Measurements from ENCODE around the gene CDHR2.

The CDHR2 gene
- long read RNA-seq, partial matches to known transcripts: 0 of 3 reads
- long read RNA-seq, other reads (novel, unspliced or antisense): 3 of 3 reads

- Histone ChIP-seq H3K27ac (replicated peaks) (no peak within 1 kb of the TSS), H3K4me3 (replicated peaks; ENCODE audit: insufficient read depth, low read length) (no peak within 1 kb of the TSS), H3K27me3 (ENCODE audit: insufficient read depth, poor library complexity, severe bottlenecking) (no peaks in the 10 kb centered on the region)
- DNase-seq (ENCODE audit: low read depth in 1 of 2, low spot score in 1 of 2): no peak
- TF ChIP-seq SPI1 (IDR thresholded peaks at IDR 0.05; ENCODE audit: borderline replicate concordance, low read depth): no peak; the same call in 1 of the 2 replicates
- 0 out of 2 replicates have a peak, but pooled peaks have one; percentile 3 for TF ChIP-seq POLR2AphosphoS5 (IDR thresholded peaks at IDR 0.05; ENCODE audit: low read depth)
- no peak for TF ChIP-seq GABPA (IDR thresholded peaks at IDR 0.05; ENCODE audit: low read depth)
- TF ChIP-seq, protein P1, sequence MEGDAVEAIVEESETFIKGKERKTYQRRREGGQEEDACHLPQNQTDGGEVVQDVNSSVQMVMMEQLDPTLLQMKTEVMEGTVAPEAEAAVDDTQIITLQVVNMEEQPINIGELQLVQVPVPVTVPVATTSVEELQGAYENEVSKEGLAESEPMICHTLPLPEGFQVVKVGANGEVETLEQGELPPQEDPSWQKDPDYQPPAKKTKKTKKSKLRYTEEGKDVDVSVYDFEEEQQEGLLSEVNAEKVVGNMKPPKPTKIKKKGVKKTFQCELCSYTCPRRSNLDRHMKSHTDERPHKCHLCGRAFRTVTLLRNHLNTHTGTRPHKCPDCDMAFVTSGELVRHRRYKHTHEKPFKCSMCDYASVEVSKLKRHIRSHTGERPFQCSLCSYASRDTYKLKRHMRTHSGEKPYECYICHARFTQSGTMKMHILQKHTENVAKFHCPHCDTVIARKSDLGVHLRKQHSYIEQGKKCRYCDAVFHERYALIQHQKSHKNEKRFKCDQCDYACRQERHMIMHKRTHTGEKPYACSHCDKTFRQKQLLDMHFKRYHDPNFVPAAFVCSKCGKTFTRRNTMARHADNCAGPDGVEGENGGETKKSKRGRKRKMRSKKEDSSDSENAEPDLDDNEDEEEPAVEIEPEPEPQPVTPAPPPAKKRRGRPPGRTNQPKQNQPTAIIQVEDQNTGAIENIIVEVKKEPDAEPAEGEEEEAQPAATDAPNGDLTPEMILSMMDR (IDR thresholded peaks at IDR 0.05; ENCODE audit: insufficient read depth, low read length): no peak
These were observed at the start of gene CDHR2 for GRCh38 chr5:176548967-176549444. CDHR2 (plus strand) TSS chr5:176549342; CDS start chr5:176565353, 16,011 bp downstream.

- Histone ChIP-seq H3K4me3 (replicated peaks; ENCODE audit: insufficient read depth, low read length) (no peak overlapping the region), H3K27ac (replicated peaks) (no peak overlapping the region), H3K27me3 (ENCODE audit: insufficient read depth, poor library complexity, severe bottlenecking) (no peaks in the 10 kb centered on the region)
- TF ChIP-seq SPI1 (IDR thresholded peaks at IDR 0.05; ENCODE audit: borderline replicate concordance, low read depth) (no peak), POLR2AphosphoS5 (IDR thresholded peaks at IDR 0.05; ENCODE audit: low read depth) (no peak), GABPA (IDR thresholded peaks at IDR 0.05; ENCODE audit: low read depth) (no peak)
- TF ChIP-seq, protein P1 (IDR thresholded peaks at IDR 0.05; ENCODE audit: insufficient read depth, low read length): no peak
- TF ChIP-seq, protein P2, sequence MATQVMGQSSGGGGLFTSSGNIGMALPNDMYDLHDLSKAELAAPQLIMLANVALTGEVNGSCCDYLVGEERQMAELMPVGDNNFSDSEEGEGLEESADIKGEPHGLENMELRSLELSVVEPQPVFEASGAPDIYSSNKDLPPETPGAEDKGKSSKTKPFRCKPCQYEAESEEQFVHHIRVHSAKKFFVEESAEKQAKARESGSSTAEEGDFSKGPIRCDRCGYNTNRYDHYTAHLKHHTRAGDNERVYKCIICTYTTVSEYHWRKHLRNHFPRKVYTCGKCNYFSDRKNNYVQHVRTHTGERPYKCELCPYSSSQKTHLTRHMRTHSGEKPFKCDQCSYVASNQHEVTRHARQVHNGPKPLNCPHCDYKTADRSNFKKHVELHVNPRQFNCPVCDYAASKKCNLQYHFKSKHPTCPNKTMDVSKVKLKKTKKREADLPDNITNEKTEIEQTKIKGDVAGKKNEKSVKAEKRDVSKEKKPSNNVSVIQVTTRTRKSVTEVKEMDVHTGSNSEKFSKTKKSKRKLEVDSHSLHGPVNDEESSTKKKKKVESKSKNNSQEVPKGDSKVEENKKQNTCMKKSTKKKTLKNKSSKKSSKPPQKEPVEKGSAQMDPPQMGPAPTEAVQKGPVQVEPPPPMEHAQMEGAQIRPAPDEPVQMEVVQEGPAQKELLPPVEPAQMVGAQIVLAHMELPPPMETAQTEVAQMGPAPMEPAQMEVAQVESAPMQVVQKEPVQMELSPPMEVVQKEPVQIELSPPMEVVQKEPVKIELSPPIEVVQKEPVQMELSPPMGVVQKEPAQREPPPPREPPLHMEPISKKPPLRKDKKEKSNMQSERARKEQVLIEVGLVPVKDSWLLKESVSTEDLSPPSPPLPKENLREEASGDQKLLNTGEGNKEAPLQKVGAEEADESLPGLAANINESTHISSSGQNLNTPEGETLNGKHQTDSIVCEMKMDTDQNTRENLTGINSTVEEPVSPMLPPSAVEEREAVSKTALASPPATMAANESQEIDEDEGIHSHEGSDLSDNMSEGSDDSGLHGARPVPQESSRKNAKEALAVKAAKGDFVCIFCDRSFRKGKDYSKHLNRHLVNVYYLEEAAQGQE (IDR thresholded peaks at IDR 0.05; ENCODE audit: insufficient replicate concordance, low read depth): no peak
- DNase-seq (ENCODE audit: low read depth in 1 of 2, low spot score in 1 of 2): no peak
These were observed 48.6 kb upstream of the CDHR2 start for GRCh38 chr5:176500511-176500910.

DNA sequence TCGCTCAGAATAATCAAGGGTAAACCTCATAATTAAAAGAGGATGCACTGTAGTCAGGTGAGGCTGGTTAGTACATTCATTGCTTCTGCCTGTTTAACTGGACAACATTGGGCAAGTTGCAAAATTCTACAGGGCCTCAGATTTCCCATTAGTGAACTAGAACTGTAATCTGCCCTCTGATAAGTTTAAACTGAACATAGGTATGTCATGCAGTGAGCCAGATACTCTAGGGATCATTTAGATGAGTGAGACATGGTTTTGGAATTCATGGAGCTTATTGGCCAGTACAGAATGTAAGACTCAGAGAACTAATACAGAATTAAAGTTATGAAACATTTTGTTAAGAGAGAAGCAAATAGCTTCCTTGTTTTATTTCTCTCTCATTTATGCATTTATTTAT is 47.8 kb upstream of the CDHR2 start:
- TF ChIP-seq, protein P2 (IDR thresholded peaks at IDR 0.05; ENCODE audit: insufficient replicate concordance, low read depth): no peak
- TF ChIP-seq SPI1 (IDR thresholded peaks at IDR 0.05; ENCODE audit: borderline replicate concordance, low read depth): no peak
- TF ChIP-seq GABPA (IDR thresholded peaks at IDR 0.05; ENCODE audit: low read depth): no peak
- TF ChIP-seq, protein P1 (IDR thresholded peaks at IDR 0.05; ENCODE audit: insufficient read depth, low read length): no peak
- TF ChIP-seq POLR2AphosphoS5 (IDR thresholded peaks at IDR 0.05; ENCODE audit: low read depth): no peak
- Histone ChIP-seq H3K27me3 (ENCODE audit: insufficient read depth, poor library complexity, severe bottlenecking) (no peaks in the 10 kb centered on the region), H3K27ac (replicated peaks) (no peak overlapping the region), H3K4me3 (replicated peaks; ENCODE audit: insufficient read depth, low read length) (no peak overlapping the region)
- no peak for DNase-seq (ENCODE audit: low read depth in 1 of 2, low spot score in 1 of 2)

- TF ChIP-seq, protein P1 (IDR thresholded peaks at IDR 0.05; ENCODE audit: insufficient read depth, low read length): no peak
- TF ChIP-seq POLR2AphosphoS5 (IDR thresholded peaks at IDR 0.05; ENCODE audit: low read depth): no peak
- TF ChIP-seq SPI1 (IDR thresholded peaks at IDR 0.05; ENCODE audit: borderline replicate concordance, low read depth): no peak
- TF ChIP-seq, protein P2 (IDR thresholded peaks at IDR 0.05; ENCODE audit: insufficient replicate concordance, low read depth): no peak
- TF ChIP-seq GABPA (IDR thresholded peaks at IDR 0.05; ENCODE audit: low read depth): no peak
- H3K27me3 ChIP-seq (ENCODE audit: insufficient read depth, poor library complexity, severe bottlenecking): no peaks in the 10 kb centered on the region
- no peak for DNase-seq (ENCODE audit: low read depth in 1 of 2, low spot score in 1 of 2)
- no peak overlapping the region for H3K27ac ChIP-seq (replicated peaks)
- no peak overlapping the region for H3K4me3 ChIP-seq (replicated peaks; ENCODE audit: insufficient read depth, low read length)
These were observed 45.6 kb upstream of the CDHR2 start for GRCh38 chr5:176503496-176503895.
